Measurements from ENCODE around the gene ITM2C. TPM values are rescaled to one million over a fixed set of nuclear protein-coding genes. Genes with fewer than 3 reads are reported as not detected.

ITM2C gene
- total and polyA plus RNA-seq, 9 of the 15 experiments (the other 6 are each of a cell fraction or from before 2014, with no cell fraction given): 0.49 to 58.8 (median 21.5) TPM

DNA sequence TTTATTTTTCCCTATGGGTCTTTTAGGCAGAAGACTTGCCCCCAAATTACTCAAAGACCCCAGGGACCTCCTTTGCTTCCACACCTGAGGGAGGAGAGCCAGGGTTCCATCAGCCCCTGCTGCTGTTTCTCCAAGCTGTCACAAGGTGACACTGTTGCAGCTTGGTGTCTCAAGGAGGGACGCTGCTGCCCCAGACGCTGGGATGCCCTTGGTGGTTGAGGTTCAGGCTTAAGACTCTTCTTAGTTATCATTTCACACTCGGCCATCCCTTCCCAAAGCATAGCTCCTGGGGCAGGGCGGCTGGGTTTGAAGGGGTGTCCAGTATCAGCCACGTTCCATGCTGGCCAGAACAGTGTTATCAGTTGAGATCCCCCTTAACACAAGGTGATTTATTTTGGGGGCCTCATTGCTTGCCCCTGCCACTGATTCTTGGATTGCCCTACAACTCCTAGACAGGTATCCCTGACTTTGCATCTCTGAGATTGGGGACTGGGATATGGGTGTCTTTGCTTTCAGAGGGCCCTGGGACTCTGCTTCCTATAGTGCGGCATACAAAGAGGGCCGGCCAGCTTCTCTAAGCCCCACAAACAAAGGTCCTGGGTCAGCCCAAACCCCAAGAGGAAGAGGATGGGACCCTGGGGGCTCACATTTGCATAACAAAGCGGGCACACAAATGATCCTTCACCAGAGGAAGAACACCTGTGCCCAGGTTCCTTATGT is 37.6 kb downstream of the ITM2C start (continued):
- no peak for TF ChIP-seq TFAM (CRISPR knock-in tag; conservative IDR thresholded peaks at IDR 0.05)
- no peak for TF ChIP-seq CBX3 (IDR thresholded peaks at IDR 0.05; ENCODE audit: borderline replicate concordance in 1 of 2, low read length in 2 of 2)
- TF ChIP-seq, protein P1, sequence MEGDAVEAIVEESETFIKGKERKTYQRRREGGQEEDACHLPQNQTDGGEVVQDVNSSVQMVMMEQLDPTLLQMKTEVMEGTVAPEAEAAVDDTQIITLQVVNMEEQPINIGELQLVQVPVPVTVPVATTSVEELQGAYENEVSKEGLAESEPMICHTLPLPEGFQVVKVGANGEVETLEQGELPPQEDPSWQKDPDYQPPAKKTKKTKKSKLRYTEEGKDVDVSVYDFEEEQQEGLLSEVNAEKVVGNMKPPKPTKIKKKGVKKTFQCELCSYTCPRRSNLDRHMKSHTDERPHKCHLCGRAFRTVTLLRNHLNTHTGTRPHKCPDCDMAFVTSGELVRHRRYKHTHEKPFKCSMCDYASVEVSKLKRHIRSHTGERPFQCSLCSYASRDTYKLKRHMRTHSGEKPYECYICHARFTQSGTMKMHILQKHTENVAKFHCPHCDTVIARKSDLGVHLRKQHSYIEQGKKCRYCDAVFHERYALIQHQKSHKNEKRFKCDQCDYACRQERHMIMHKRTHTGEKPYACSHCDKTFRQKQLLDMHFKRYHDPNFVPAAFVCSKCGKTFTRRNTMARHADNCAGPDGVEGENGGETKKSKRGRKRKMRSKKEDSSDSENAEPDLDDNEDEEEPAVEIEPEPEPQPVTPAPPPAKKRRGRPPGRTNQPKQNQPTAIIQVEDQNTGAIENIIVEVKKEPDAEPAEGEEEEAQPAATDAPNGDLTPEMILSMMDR (IDR thresholded peaks at IDR 0.05 in 2 of 3, conservative IDR thresholded peaks at IDR 0.05 in 1 of 3; ENCODE audit: insufficient read depth in 2 of 3, low read depth in 1 of 3, low read length in 3 of 3): peak; percentile 81 to 91 (median 85)
- TF ChIP-seq SMC3 (conservative IDR thresholded peaks at IDR 0.05; ENCODE audit: insufficient read depth, low read depth, low read length): peak; percentile 79
- TF ChIP-seq, protein P2, sequence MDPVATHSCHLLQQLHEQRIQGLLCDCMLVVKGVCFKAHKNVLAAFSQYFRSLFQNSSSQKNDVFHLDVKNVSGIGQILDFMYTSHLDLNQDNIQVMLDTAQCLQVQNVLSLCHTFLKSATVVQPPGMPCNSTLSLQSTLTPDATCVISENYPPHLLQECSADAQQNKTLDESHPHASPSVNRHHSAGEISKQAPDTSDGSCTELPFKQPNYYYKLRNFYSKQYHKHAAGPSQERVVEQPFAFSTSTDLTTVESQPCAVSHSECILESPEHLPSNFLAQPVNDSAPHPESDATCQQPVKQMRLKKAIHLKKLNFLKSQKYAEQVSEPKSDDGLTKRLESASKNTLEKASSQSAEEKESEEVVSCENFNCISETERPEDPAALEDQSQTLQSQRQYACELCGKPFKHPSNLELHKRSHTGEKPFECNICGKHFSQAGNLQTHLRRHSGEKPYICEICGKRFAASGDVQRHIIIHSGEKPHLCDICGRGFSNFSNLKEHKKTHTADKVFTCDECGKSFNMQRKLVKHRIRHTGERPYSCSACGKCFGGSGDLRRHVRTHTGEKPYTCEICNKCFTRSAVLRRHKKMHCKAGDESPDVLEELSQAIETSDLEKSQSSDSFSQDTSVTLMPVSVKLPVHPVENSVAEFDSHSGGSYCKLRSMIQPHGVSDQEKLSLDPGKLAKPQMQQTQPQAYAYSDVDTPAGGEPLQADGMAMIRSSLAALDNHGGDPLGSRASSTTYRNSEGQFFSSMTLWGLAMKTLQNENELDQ (CRISPR knock-in tag; IDR thresholded peaks at IDR 0.05; ENCODE audit: borderline replicate concordance): no peak
- no peak for TF ChIP-seq NFRKB (IDR thresholded peaks at IDR 0.05; ENCODE audit: low read depth)
- TF ChIP-seq, protein P3, sequence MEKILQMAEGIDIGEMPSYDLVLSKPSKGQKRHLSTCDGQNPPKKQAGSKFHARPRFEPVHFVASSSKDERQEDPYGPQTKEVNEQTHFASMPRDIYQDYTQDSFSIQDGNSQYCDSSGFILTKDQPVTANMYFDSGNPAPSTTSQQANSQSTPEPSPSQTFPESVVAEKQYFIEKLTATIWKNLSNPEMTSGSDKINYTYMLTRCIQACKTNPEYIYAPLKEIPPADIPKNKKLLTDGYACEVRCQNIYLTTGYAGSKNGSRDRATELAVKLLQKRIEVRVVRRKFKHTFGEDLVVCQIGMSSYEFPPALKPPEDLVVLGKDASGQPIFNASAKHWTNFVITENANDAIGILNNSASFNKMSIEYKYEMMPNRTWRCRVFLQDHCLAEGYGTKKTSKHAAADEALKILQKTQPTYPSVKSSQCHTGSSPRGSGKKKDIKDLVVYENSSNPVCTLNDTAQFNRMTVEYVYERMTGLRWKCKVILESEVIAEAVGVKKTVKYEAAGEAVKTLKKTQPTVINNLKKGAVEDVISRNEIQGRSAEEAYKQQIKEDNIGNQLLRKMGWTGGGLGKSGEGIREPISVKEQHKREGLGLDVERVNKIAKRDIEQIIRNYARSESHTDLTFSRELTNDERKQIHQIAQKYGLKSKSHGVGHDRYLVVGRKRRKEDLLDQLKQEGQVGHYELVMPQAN (IDR thresholded peaks at IDR 0.05; ENCODE audit: borderline replicate concordance): no peak
- no peak for TF ChIP-seq SRF (CRISPR knock-in tag; IDR thresholded peaks at IDR 0.05)
- TF ChIP-seq, protein P4, sequence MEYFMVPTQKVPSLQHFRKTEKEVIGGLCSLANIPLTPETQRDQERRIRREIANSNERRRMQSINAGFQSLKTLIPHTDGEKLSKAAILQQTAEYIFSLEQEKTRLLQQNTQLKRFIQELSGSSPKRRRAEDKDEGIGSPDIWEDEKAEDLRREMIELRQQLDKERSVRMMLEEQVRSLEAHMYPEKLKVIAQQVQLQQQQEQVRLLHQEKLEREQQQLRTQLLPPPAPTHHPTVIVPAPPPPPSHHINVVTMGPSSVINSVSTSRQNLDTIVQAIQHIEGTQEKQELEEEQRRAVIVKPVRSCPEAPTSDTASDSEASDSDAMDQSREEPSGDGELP (CRISPR knock-in tag; IDR thresholded peaks at IDR 0.05; ENCODE audit: borderline replicate concordance): 0 out of 2 replicates have a peak, but pooled peaks have one; percentile 23
- 0 out of 4 replicates have a peak, but pooled peaks of 1 of the 2 experiments have one; percentile 40 for TF ChIP-seq RCOR1 (IDR thresholded peaks at IDR 0.05; ENCODE audit: borderline replicate concordance in 1 of 2, low read depth in 2 of 2, low read length in 2 of 2)
- TF ChIP-seq XRCC4 (IDR thresholded peaks at IDR 0.05; ENCODE audit: extremely low read depth, insufficient read depth, insufficient read length): no peak
- no peak for TF ChIP-seq FUS (optimal IDR thresholded peaks at IDR 0.05; ENCODE audit: low read depth, low read length)
- TF ChIP-seq MAFG (tag; conservative IDR thresholded peaks at IDR 0.05): no peak
- TF ChIP-seq, protein P5, sequence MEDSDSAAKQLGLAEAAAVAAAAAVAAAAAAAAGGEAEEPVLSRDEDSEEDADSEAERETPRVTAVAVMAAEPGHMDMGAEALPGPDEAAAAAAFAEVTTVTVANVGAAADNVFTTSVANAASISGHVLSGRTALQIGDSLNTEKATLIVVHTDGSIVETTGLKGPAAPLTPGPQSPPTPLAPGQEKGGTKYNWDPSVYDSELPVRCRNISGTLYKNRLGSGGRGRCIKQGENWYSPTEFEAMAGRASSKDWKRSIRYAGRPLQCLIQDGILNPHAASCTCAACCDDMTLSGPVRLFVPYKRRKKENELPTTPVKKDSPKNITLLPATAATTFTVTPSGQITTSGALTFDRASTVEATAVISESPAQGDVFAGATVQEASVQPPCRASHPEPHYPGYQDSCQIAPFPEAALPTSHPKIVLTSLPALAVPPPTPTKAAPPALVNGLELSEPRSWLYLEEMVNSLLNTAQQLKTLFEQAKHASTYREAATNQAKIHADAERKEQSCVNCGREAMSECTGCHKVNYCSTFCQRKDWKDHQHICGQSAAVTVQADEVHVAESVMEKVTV (CRISPR knock-in tag; IDR thresholded peaks at IDR 0.05): peak; percentile 61; the same call in 1 of the 2 replicates
